ENCODE results near the gene MAP2K4.

GRCh38 chr17:12116143-12116542, 95.5 kb downstream of the MAP2K4 start:
- no peak for TF ChIP-seq CTCF (IDR thresholded peaks at IDR 0.05)
- no peak for TF ChIP-seq POLR2AphosphoS5 (IDR thresholded peaks at IDR 0.05)

Measured in sigmoid colon (tissue), 4 donors.